Activated CD8-positive, alpha-beta T cell treated with anti-CD3 and anti-CD28 coated beads, Interleukin-2, amount 10 ng/mL, durations not matched to agents 7 days and 5 days (primary cell): Measurements from ENCODE around the gene VAV3. TPM values are rescaled to one million over a fixed set of nuclear protein-coding genes. Genes with fewer than 3 reads are reported as not detected.
"Not testable (repeated sequence)": the region's sequence is repeated elsewhere in the genome, so short reads cannot be mapped to it uniquely, and the experiment has no call there.

Source experiments
- ATAC-seq: fragments of 150-1000 bp; cut with Tn5 transposase; one replicate; pipeline ENCODE4 v1.10.0; 2021; ENCODE audit warnings: moderate library complexity
- CTCF ChIA-PET: fragments of 350-600 bp; sonication (Branson Sonifier 250); formaldehyde crosslinking; loops from one replicate; lab custom pipeline; 2021; ENCODE audit warnings: antibody characterized with exemption; lab: Charles Lee
- POLR2A ChIA-PET: fragments of 350-600 bp; sonication (Branson Sonifier 250); formaldehyde crosslinking; loops from one replicate; lab custom pipeline; 2021; ENCODE audit warnings: antibody characterized with exemption; lab: Charles Lee
- DNase-seq: peaks from one replicate; pipeline ENCODE4 v3.0.0-alpha.2; 2020
- H3K27ac Mint-ChIP-seq: one replicate; pipeline ENCODE4 v1.8.0; 2021; ENCODE audit warnings: mild to moderate bottlenecking, mixed read lengths
- H3K27me3 Mint-ChIP-seq: one replicate; pipeline ENCODE4 v1.8.0; 2021; ENCODE audit warnings: low read depth, mixed read lengths
- H3K36me3 Mint-ChIP-seq: one replicate; pipeline ENCODE4 v1.8.0; 2021; ENCODE audit warnings: low read depth, mixed read lengths
- H3K4me1 Mint-ChIP-seq: one replicate; pipeline ENCODE4 v1.8.0; 2021; ENCODE audit warnings: low read depth, mixed read lengths
- H3K4me3 Mint-ChIP-seq: one replicate; pipeline ENCODE4 v1.8.0; 2021; ENCODE audit warnings: mild to moderate bottlenecking, mixed read lengths
- H3K9me3 Mint-ChIP-seq: one replicate; pipeline ENCODE4 v1.8.0; 2022; ENCODE audit warnings: mixed read lengths; ENCODE audit not compliant: insufficient read depth
- total RNA-seq, 2 experiments: library from RNA; stranded (reverse); gene quantifications; one replicate each; pipeline ENCODE4 v1.2.3, GENCODE V29; 2021

Gene VAV3, protein sequence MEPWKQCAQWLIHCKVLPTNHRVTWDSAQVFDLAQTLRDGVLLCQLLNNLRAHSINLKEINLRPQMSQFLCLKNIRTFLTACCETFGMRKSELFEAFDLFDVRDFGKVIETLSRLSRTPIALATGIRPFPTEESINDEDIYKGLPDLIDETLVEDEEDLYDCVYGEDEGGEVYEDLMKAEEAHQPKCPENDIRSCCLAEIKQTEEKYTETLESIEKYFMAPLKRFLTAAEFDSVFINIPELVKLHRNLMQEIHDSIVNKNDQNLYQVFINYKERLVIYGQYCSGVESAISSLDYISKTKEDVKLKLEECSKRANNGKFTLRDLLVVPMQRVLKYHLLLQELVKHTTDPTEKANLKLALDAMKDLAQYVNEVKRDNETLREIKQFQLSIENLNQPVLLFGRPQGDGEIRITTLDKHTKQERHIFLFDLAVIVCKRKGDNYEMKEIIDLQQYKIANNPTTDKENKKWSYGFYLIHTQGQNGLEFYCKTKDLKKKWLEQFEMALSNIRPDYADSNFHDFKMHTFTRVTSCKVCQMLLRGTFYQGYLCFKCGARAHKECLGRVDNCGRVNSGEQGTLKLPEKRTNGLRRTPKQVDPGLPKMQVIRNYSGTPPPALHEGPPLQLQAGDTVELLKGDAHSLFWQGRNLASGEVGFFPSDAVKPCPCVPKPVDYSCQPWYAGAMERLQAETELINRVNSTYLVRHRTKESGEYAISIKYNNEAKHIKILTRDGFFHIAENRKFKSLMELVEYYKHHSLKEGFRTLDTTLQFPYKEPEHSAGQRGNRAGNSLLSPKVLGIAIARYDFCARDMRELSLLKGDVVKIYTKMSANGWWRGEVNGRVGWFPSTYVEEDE
- 1 to 10 TPM; 5.2 to 6.9 TPM for total RNA-seq

DNA sequence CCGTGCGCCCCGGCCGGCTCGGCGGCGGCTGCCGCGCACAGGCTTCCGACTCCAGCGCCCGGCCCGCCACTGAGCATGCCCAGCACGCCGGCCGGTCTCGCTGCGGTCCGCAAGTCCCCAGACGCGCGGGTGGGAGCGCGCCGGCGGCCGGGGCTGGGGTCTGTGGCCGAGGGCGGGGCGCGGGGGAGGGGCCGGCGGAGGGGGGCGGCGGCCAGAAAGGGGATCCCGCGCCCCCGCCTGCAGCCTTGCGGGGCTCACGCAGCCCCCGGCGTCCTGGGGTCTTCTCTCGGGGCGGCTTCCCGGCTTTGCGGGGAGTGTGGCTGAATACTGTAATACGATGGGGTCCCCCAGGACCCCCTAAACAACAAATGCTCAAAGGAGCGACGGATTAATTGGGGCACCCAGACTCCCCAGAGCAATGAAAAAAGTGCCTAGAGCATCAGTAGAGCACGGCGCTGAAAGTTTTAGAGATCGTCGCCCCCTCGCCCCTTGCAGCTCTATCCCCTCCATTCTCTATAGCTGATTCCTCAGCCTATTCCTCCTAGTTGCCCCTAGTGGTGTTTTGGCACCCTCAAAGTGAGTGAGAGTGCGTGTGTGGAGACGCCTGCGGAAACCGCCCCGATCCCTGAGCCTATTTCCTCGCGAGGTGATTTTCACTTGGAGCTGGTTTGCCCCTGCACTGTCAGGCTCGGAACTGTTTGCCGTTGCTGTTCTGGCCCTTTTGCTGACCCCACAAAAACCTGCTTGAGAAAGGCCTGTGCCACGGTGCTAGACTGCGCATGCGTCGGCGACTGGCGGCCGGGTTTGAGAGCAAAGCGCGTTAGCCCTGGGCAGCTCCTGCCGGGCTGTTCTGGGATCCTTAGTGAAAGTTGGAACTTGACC lies at the start of gene VAV3:
VAV3 (minus strand) TSS at position 71 of the 882 bp plus-strand sequence. CDS start 311 bp downstream, outside the sequence.
- Mint-ChIP-seq H3K27ac (peak within 1 kb of the TSS; percentile 91), H3K4me1 (peaks cover 25% of the 10 kb centered on the region), H3K9me3 (no peaks in the 10 kb centered on the region), H3K27me3 (peaks cover 3% of the 10 kb centered on the region), H3K4me3 (peak within 1 kb of the TSS; percentile 86), H3K36me3 (peaks cover 3% of the 10 kb centered on the region)
- ChIA-PET POLR2A (interaction anchor here (1.5 to 3.1 kb wide), 3 partner anchors 136 to 179 kb away, joined by 4 to 11 read pairs (median 5); no protein-coding TSS in a partner anchor), CTCF (interaction anchor here (0.6 to 5.0 kb wide), 20 partner anchors 10 to 595 kb away, joined by 3 to 55 read pairs (median 4); partner anchors contain the start of gene EEIG2)
- DNase-seq (peak; percentile 74), ATAC-seq (peak; percentile 70)

DNA sequence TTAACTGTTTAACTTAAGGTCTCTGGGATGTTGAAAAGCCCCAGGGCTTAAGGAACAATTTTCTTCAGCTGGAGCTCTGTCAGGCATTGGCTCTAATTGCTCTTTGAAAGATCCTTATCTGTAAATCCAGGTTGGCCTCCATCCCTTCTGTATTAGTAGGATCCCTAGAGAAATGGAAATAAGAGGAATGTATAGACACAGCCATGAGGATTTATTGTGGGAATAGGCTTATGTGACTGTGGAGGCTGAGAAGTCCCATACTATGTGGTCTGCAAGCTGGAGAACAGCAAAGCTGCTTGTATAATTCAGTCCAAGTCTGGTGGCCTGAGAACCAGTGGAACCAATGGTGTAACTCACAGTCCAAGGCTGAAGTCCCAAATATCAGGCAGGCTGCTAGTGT lies 47.6 kb upstream of the VAV3 start:
- POLR2A ChIA-PET, result no interaction called here
- CTCF ChIA-PET, result interaction anchor here (2.1 kb wide), 1 partner anchor 113 kb away, joined by 7 read pairs; no protein-coding TSS in a partner anchor
- no peak overlapping the region for H3K4me3 Mint-ChIP-seq
- no peak for DNase-seq
- H3K27ac Mint-ChIP-seq, result no peak overlapping the region
- H3K4me1 Mint-ChIP-seq, result no peaks in the 10 kb centered on the region
- H3K9me3 Mint-ChIP-seq, result no peaks in the 10 kb centered on the region
- no peak for ATAC-seq
- H3K36me3 Mint-ChIP-seq, result no peaks in the 10 kb centered on the region
- H3K27me3 Mint-ChIP-seq, result peaks cover 3% of the 10 kb centered on the region

DNA sequence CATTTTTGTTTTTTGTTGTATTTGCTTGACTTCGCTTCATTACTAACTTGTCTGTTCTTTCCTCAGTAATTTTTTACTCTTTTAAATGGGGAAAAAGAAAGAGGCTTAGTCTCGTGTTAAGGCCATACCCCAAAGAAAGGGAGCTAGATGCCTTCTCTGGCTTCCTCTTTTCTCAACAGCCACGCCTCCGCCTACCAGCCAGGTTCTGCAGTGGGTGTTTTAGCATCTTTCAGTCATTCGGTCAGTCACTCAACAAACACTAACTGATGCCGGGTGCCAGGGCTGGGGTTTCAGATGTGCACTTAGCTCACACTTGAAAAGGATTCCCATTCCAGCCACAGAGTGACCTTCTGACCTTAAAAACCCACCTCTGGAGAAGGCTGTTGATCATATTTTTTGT lies 46.3 kb upstream of the VAV3 start:
- H3K9me3 Mint-ChIP-seq, result no peaks in the 10 kb centered on the region
- CTCF ChIA-PET, result no interaction called here
- DNase-seq (no peak), ATAC-seq (no peak)
- no peaks in the 10 kb centered on the region for H3K4me1 Mint-ChIP-seq
- no peaks in the 10 kb centered on the region for H3K36me3 Mint-ChIP-seq
- POLR2A ChIA-PET, result no interaction called here
- no peak overlapping the region for H3K4me3 Mint-ChIP-seq
- H3K27ac Mint-ChIP-seq, result no peak overlapping the region
- H3K27me3 Mint-ChIP-seq, result peaks cover 3% of the 10 kb centered on the region

DNA sequence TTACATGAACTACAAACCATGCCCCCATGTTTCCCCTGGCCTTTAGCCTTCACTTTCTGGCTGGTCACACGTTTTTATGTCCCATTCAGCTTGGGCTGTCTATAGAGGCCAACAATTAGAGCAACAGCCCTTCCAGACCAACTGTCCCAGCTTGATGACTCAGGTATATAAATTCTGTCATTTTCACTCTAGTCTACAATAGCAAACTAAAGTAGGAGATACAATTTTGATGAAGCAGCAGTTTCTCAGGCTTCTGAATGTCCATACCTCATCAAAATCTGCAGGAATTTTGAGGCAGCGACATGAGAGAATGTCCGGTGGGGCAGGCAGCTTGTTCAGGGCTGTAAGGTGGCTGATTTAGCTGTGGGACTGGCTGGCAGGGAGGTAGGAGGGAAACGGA lies 45.6 kb upstream of the VAV3 start:
- Mint-ChIP-seq H3K27me3 (peaks cover 3% of the 10 kb centered on the region), H3K4me1 (no peaks in the 10 kb centered on the region), H3K4me3 (no peak overlapping the region), H3K36me3 (no peaks in the 10 kb centered on the region), H3K27ac (no peak overlapping the region), H3K9me3 (peaks cover 1% of the 10 kb centered on the region)
- CTCF ChIA-PET, result no interaction called here
- DNase-seq (no peak), ATAC-seq (no peak)
- POLR2A ChIA-PET, result no interaction called here

- Mint-ChIP-seq H3K4me3 (no peak overlapping the region), H3K4me1 (no peaks in the 10 kb centered on the region), H3K36me3 (no peaks in the 10 kb centered on the region), H3K27ac (no peak overlapping the region), H3K27me3 (peaks cover 3% of the 10 kb centered on the region), H3K9me3 (peaks cover 7% of the 10 kb centered on the region)
- CTCF ChIA-PET, result no interaction called here
- ATAC-seq (no peak), DNase-seq (no peak)
- POLR2A ChIA-PET, result no interaction called here
Measured at GRCh38 chr1:108009603-108010195, 44.7 kb upstream of the VAV3 start.

DNA sequence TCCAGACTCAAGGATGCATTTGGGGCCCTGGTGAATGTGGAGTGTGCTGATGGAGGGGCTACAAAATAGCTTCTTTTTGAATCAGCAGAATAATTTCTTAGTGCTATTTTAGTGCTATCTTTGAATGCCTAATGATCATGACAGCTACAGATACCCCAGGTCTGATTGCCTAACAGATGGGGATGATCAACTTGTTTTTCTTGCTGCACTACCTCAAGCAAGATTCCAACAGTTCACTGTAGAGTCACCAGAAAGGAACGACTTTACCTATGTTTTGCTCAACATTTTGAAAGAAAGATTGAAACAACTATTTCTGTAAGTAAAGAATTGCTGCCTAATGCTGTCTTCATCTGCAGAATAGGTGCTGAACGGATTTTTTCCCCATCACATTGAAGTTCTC lies 42.6 kb upstream of the VAV3 start:
- ChIA-PET CTCF (interaction anchor here (1.7 to 2.0 kb wide), 2 partner anchors 10 to 222 kb away, joined by 4 to 5 read pairs; no protein-coding TSS in a partner anchor), POLR2A (no interaction called here)
- H3K4me3 Mint-ChIP-seq, result no peak overlapping the region
- peaks cover 9% of the 10 kb centered on the region for H3K9me3 Mint-ChIP-seq
- no peak for ATAC-seq
- no peaks in the 10 kb centered on the region for H3K36me3 Mint-ChIP-seq
- H3K4me1 Mint-ChIP-seq, result no peaks in the 10 kb centered on the region
- no peaks in the 10 kb centered on the region for H3K27me3 Mint-ChIP-seq
- no peak for DNase-seq
- H3K27ac Mint-ChIP-seq, result no peak overlapping the region

GRCh38 chr1:108007070-108007469 lies 42.1 kb upstream of the VAV3 start:
- DNase-seq (no peak), ATAC-seq (no peak)
- no peaks in the 10 kb centered on the region for H3K36me3 Mint-ChIP-seq
- H3K4me3 Mint-ChIP-seq, result no peak overlapping the region
- no peaks in the 10 kb centered on the region for H3K4me1 Mint-ChIP-seq
- ChIA-PET POLR2A (no interaction called here), CTCF (interaction anchor here (2.0 kb wide), 1 partner anchor 222 kb away, joined by 5 read pairs; no protein-coding TSS in a partner anchor)
- no peaks in the 10 kb centered on the region for H3K27me3 Mint-ChIP-seq
- no peak overlapping the region for H3K27ac Mint-ChIP-seq
- H3K9me3 Mint-ChIP-seq, result peaks cover 9% of the 10 kb centered on the region

- H3K4me1 Mint-ChIP-seq, POLR2A ChIA-PET, H3K4me3 Mint-ChIP-seq, H3K27me3 Mint-ChIP-seq, H3K36me3 Mint-ChIP-seq, ATAC-seq, H3K9me3 Mint-ChIP-seq, CTCF ChIA-PET, H3K27ac Mint-ChIP-seq, DNase-seq: not testable (repeated sequence)
Measured at GRCh38 chr1:108004919-108005318, 39.9 kb upstream of the VAV3 start.

DNA sequence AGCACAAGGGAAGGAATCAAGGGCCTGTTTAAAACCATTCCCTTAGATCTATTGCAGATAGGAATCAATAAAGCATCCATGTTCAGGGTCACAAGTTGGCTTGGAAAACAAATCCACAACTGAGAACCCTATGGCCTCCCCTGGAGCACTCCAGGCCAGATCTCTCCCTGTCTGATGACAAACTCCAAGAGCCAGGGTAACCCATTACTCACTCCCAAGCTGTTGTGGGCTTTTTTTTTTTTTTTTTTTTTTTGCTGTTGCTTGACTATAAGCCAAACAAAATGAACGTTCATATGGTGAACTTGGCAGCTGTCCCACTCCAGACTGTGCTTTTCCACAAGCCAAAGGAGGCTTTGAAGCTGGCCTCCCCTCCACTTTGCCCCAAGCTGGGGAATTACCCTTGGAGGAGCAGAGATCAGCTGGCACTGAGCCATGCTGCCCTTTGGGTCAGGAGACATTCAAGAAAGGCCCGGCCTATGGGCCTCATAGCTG lies 35.7 kb upstream of the VAV3 start:
- no peak overlapping the region for H3K4me3 Mint-ChIP-seq
- H3K9me3 Mint-ChIP-seq, result peaks cover 9% of the 10 kb centered on the region
- peaks cover 2% of the 10 kb centered on the region for H3K27me3 Mint-ChIP-seq
- ChIA-PET POLR2A (no interaction called here), CTCF (no interaction called here)
- no peak overlapping the region for H3K27ac Mint-ChIP-seq
- DNase-seq (no peak), ATAC-seq (no peak)
- H3K4me1 Mint-ChIP-seq, result no peaks in the 10 kb centered on the region
- no peaks in the 10 kb centered on the region for H3K36me3 Mint-ChIP-seq

GRCh38 chr1:108000184-108000583 lies 35.2 kb upstream of the VAV3 start:
- Mint-ChIP-seq H3K9me3 (peaks cover 4% of the 10 kb centered on the region), H3K4me1 (no peaks in the 10 kb centered on the region), H3K36me3 (no peaks in the 10 kb centered on the region), H3K4me3 (no peak overlapping the region), H3K27ac (no peak overlapping the region), H3K27me3 (peaks cover 2% of the 10 kb centered on the region)
- ChIA-PET CTCF (no interaction called here), POLR2A (no interaction called here)
- DNase-seq (no peak), ATAC-seq (no peak)

DNA sequence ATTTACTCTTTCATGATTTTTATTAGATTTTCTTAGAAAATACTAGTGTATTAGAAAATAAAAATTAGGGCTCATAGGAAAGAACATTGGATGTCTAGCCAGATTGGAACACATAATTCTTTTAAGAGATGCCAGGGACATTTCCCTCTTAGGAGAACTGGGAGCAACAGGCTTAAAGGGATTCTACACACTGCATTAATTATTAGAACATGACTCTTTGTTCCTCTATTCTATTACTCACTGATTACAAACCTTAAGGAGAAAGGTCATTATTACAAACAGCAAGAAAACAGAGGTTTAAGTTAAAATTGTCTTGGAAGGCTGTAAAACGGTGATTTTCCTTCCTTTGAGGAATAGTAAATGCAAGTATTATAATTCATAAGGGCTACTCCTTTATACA lies 32.9 kb upstream of the VAV3 start:
- POLR2A ChIA-PET, result no interaction called here
- no peak for ATAC-seq
- H3K36me3 Mint-ChIP-seq, result no peaks in the 10 kb centered on the region
- no peak for DNase-seq
- no peaks in the 10 kb centered on the region for H3K9me3 Mint-ChIP-seq
- no peak overlapping the region for H3K27ac Mint-ChIP-seq
- H3K27me3 Mint-ChIP-seq, result peaks cover 2% of the 10 kb centered on the region
- no peak overlapping the region for H3K4me3 Mint-ChIP-seq
- CTCF ChIA-PET, result no interaction called here
- H3K4me1 Mint-ChIP-seq, result no peaks in the 10 kb centered on the region
